K562 (cell line): ENCODE measurements around the gene HOXB6. TPM values are rescaled to one million over a fixed set of nuclear protein-coding genes. Genes with fewer than 3 reads are reported as not detected.

Source experiments
- ATAC-seq: fragments of 200-7000 bp; cut with Tn5 transposase; 3 replicates; pipeline ENCODE4 v1.9.1; 2020; ENCODE audit warnings: moderate library complexity
- BruUV-seq: library from RNA; stranded (reverse); fragments of 400-500 nt; replicated peaks from 2 replicates; lab custom pipeline; 2021; lab: Mats Ljungman, UMichigan
- CTCF ChIA-PET: fragments of 300-600 bp; formaldehyde crosslinking; extraction: SDS; loops from one replicate; lab custom pipeline; 2021; ENCODE audit warnings: low intra/inter-chr PET ratio; lab: Yijun Ruan, JAX
- POLR2A ChIA-PET: fragments of 300-600, 350-650 bp; sonication (Branson Sonifier 250); formaldehyde crosslinking; extraction: SDS; loops from one replicate; lab custom pipeline; 2021; ENCODE audit warnings: antibody characterized with exemption, inconsistent platforms; lab: Yijun Ruan, JAX
- DNase-seq, 4 experiments: peaks; one replicate each; pipeline versions ENCODE4 v3.0.0 to v3.0.0-alpha.2; 2011 to 2018; ENCODE audit warnings: low spot score in 3 of 4, mixed read lengths in 3 of 4; ENCODE audit errors: extremely low read depth in 1 of 4
- FAIRE-seq: peaks from 2 replicates; lab custom pipeline; 2011; peaks lifted over from hg19 to GRCh38; lab: Jason Lieb, UNC
- H2AFZ ChIP-seq: 2 replicates; pipeline ENCODE4 v1.6.0; 2011; ENCODE audit warnings: low read depth, low read length, control low read depth, inconsistent platforms
- H3K27ac ChIP-seq: fragments of 200-600 bp; 3 replicates; pipeline ENCODE4 v1.8.0; 2011; ENCODE audit warnings: low read depth, mild to moderate bottlenecking, control low read depth, inconsistent platforms, low read length, moderate library complexity, mixed read lengths; ENCODE audit errors: extremely low read depth
- H3K27me3 ChIP-seq, 2 experiments: fragments of 300-600 bp in 1 of 2; 2 replicates in 1 of 2; 3 replicates in 1 of 2; pipeline versions ENCODE4 v1.6.0 to v1.8.0; 2011; ENCODE audit warnings: inconsistent platforms in 2 of 2, low read length in 2 of 2, mild to moderate bottlenecking in 1 of 2, mixed read lengths in 1 of 2, moderate library complexity in 1 of 2; ENCODE audit not compliant: control insufficient read depth in 2 of 2, insufficient read depth in 2 of 2
- H3K36me3 ChIP-seq: fragments of 300-600 bp; 3 replicates; pipeline ENCODE4 v1.8.0; 2011; ENCODE audit warnings: mild to moderate bottlenecking, low read length, inconsistent platforms; ENCODE audit not compliant: control insufficient read depth, insufficient read depth
- H3K4me1 ChIP-seq, 2 experiments: fragments of 200-600 bp in 1 of 2; replicated peaks in 1 of 2; 2 replicates in 1 of 2; 3 replicates in 1 of 2; pipeline versions ENCODE4 v1.5.1 to v1.8.0; 2011; ENCODE audit warnings: inconsistent platforms in 2 of 2, low read length in 2 of 2, mild to moderate bottlenecking in 1 of 2, mixed read lengths in 1 of 2, moderate library complexity in 1 of 2; ENCODE audit not compliant: control insufficient read depth in 2 of 2, insufficient read depth in 2 of 2
- H3K4me2 ChIP-seq: 2 replicates; pipeline ENCODE4 v1.6.1; 2011; ENCODE audit warnings: low read length, control low read depth, inconsistent platforms, mixed read lengths; ENCODE audit not compliant: insufficient read depth
- H3K4me3 ChIP-seq: fragments of 200-600 bp; sonication (generic), shearing (Covaris generic); 2 replicates; pipeline ENCODE4 v1.5.1; 2016; ENCODE audit warnings: control low read depth, inconsistent platforms
- H3K79me2 ChIP-seq: fragments of 200-600 bp; 3 replicates; pipeline ENCODE4 v1.8.0; 2011; ENCODE audit warnings: low read length, inconsistent platforms; ENCODE audit not compliant: control insufficient read depth, insufficient read depth
- H3K9ac ChIP-seq, 2 experiments: 2 replicates each; pipeline versions ENCODE4 v1.6.0 to v1.6.1; 2011; ENCODE audit warnings: low read depth in 2 of 2, low read length in 2 of 2, control low read depth in 1 of 2, inconsistent platforms in 1 of 2, mild to moderate bottlenecking in 1 of 2, mixed read lengths in 1 of 2; ENCODE audit not compliant: insufficient read depth in 1 of 2
- H3K9me1 ChIP-seq: one replicate; pipeline ENCODE4 v1.6.0; 2011; ENCODE audit warnings: inconsistent platforms, mild to moderate bottlenecking, low read length, moderate library complexity; ENCODE audit not compliant: control insufficient read depth, insufficient read depth
- H3K9me3 ChIP-seq: replicated peaks from 2 replicates; pipeline ENCODE4 v1.5.1; 2011; ENCODE audit warnings: low read depth, low read length, inconsistent platforms; ENCODE audit not compliant: control insufficient read depth, insufficient read depth
- H4K20me1 ChIP-seq: replicated peaks from 2 replicates; pipeline ENCODE4 v1.6.1; 2011; ENCODE audit warnings: low read length, inconsistent platforms, mixed read lengths; ENCODE audit not compliant: control insufficient read depth, insufficient read depth
- ATF1 ChIP-seq, 2 experiments: fragments of 450-650 bp in 1 of 2; IDR thresholded peaks; 2 replicates each; pipeline ENCODE4 v1.6.1; 2016; ENCODE audit warnings: missing compliant biosample characterization in 1 of 2, missing genetic modification characterization in 1 of 2
- BDP1 ChIP-seq: IDR thresholded peaks from 3 replicates; pipeline ENCODE4 v1.6.1; 2011; ENCODE audit not compliant: insufficient read length, insufficient read depth
- CXXC5 ChIP-seq: fragments of 250-450 bp; sonication (Bioruptor Pico); IDR thresholded peaks from 2 replicates; pipeline ENCODE4 v1.8.0; 2022; ENCODE audit warnings: inconsistent platforms, mild to moderate bottlenecking, moderate library complexity
- DPF2 ChIP-seq: fragments of 450-650 bp; IDR thresholded peaks from 2 replicates; pipeline ENCODE4 v1.6.1; 2016
- E2F4 ChIP-seq: sonication (generic); formaldehyde crosslinking; IDR thresholded peaks from 2 replicates; pipeline ENCODE4 v1.8.0; 2022; ENCODE audit warnings: mild to moderate bottlenecking, low read depth, missing genetic modification reagents
- EGR1 ChIP-seq: fragments of 450-650 bp; conservative IDR thresholded peaks from 2 replicates; pipeline ENCODE4 v1.6.1; 2017; ENCODE audit warnings: mild to moderate bottlenecking
- GATAD2A ChIP-seq: fragments of 450-650 bp; IDR thresholded peaks from 2 replicates; pipeline ENCODE4 v1.6.1; 2017
- GTF2F1 ChIP-seq: IDR thresholded peaks from 2 replicates; pipeline ENCODE4 v1.6.1; 2011; ENCODE audit warnings: low read depth, low read length, improper control_type of control experiment
- PHF8 ChIP-seq: fragments of 200-600 bp; sonication (generic); IDR thresholded peaks from 2 replicates; pipeline ENCODE4 v1.6.1; 2012; ENCODE audit warnings: mixed run types, mild to moderate bottlenecking, inconsistent platforms, low read length, moderate library complexity, borderline replicate concordance
- POLR2A ChIP-seq: fragments of 450-650 bp; conservative IDR thresholded peaks from 2 replicates; pipeline ENCODE4 v1.6.1; 2016
- POLR2AphosphoS5 ChIP-seq: IDR thresholded peaks from 2 replicates; pipeline ENCODE4 v1.6.1; 2011; ENCODE audit warnings: mild to moderate bottlenecking, low read depth, low read length, moderate library complexity; ENCODE audit not compliant: control insufficient read depth, insufficient read depth
- RNF2 ChIP-seq: sonication (generic); IDR thresholded peaks from 2 replicates; pipeline ENCODE4 v1.6.1; 2016
- TBP ChIP-seq: optimal IDR thresholded peaks from 2 replicates; pipeline ENCODE3; 2011; ENCODE audit warnings: low read depth, low read length, improper control_type of control experiment
- ZNF766 ChIP-seq: fragments of 200-800 bp; sonication (Bioruptor generic); conservative IDR thresholded peaks from 2 replicates; pipeline ENCODE4 v1.6.1; 2016; ENCODE audit warnings: missing genetic modification characterization, missing compliant biosample characterization
- WGBS: fragments of 100-300 bp; shearing (Covaris generic); methylation state at CpG from one replicate; pipeline ENCODE4 v1.1.6; 2016; ENCODE audit warnings: low coverage, mixed read lengths; ENCODE audit not compliant: insufficient coverage; ENCODE audit errors: missing lambda C conversion rate; 5-methylcytosine and 5-hydroxymethylcytosine counted together
- in situ Hi-C: fragments of 300-500 bp; cut with MboI; formaldehyde crosslinking; loops from 4 replicates; pipeline ENCODE4 v1.15.0; 2018; ENCODE audit warnings: inconsistent platforms, mixed read lengths
- intact Hi-C: fragments of 100-400 bp; cut with micrococcal nuclease; formaldehyde crosslinking; loops from 2 replicates; pipeline ENCODE4 v1.14.2; 2022
- polyA plus RNA-seq, 8 experiments: library from polyadenylated mRNA; depleted of rRNA in 4 of 8; stranded (reverse) in 5 of 8; unstranded in 3 of 8; fragments of >200 nt; fragmentation: Nextera tagmentation in 2 of 8; fragmentation: Illumina TruSeq in 1 of 8; extraction: Ambion mirVana in 2 of 8; extraction: Trizol in 1 of 8; gene quantifications; 2 replicates each; pipeline versions ENCODE4 v1.2.1 to v1.2.3, GENCODE V29; 2011 to 2014; ENCODE audit warnings: inconsistent platforms in 1 of 8, missing spikeins in 1 of 8
- total RNA-seq, 7 experiments: library from RNA; depleted of rRNA in 6 of 7; stranded (reverse); fragments of >200 nt in 6 of 7; fragmentation: Illumina TruSeq in 2 of 7; extraction: Trizol in 2 of 7; gene quantifications; 2 replicates each; pipeline versions ENCODE4 v1.2.1 to v1.2.3, GENCODE V29; 2011 to 2021; ENCODE audit warnings: low replicate concordance in 1 of 7
- TF ChIP-seq, protein P1 (sequence below), 3 experiments: IDR thresholded peaks in 2 of 3; conservative IDR thresholded peaks in 1 of 3; 2 replicates each; pipeline ENCODE4 v1.5.1; 2011 to 2012; ENCODE audit warnings: low read length in 3 of 3, mild to moderate bottlenecking in 3 of 3, control low read depth in 2 of 3, improper control_type of control experiment in 1 of 3, inconsistent platforms in 1 of 3, low read depth in 1 of 3, mixed read lengths in 1 of 3, moderate library complexity in 1 of 3; ENCODE audit not compliant: insufficient read depth in 2 of 3
- TF ChIP-seq, protein P2 (sequence below): sonication (generic); formaldehyde crosslinking; IDR thresholded peaks from 2 replicates; pipeline ENCODE4 v1.5.0; 2020; ENCODE audit warnings: missing genetic modification reagents
- TF ChIP-seq, protein P3 (sequence below), 3 experiments: fragments of 200-800 bp in 1 of 3; sonication (Bioruptor generic) in 1 of 3; sonication (generic) in 1 of 3; formaldehyde crosslinking in 1 of 3; IDR thresholded peaks; 2 replicates each; pipeline versions ENCODE4 v1.6.1 to v1.8.0; 2016 to 2022; ENCODE audit warnings: mild to moderate bottlenecking in 2 of 3, missing compliant biosample characterization in 2 of 3, missing genetic modification characterization in 2 of 3, missing genetic modification reagents in 1 of 3

HOXB6 gene
- total and polyA plus RNA-seq, 9 of the 15 experiments (the other 6 are each of a cell fraction or from before 2014, with no cell fraction given), result 1.2 to 14.8 (median 4.9) TPM

GRCh38 chr17:48577330-48577945, 27.3 kb downstream of the HOXB6 start:
- H3K4me2 ChIP-seq, result peak overlapping the region; percentile 93
- under 1% methylated on average over 19 of the region's 19 CpGs for WGBS
- DNase-seq, result peak in 2 of 4 experiments; percentile 69 to 70
- TF ChIP-seq E2F4 (CRISPR knock-in tag) (0 out of 2 replicates have a peak, but pooled peaks have one; percentile 22), POLR2AphosphoS5 (peak; percentile 57; the same call in 1 of the 2 replicates), BDP1 (no peak), PHF8 (0 out of 2 replicates have a peak, but pooled peaks have one; percentile 25), TBP (peak; percentile 14), EGR1 (peak; percentile 62), RNF2 (0 out of 2 replicates have a peak, but pooled peaks have one; percentile 12), ZNF766 (CRISPR knock-in tag) (no peak), GTF2F1 (no peak), DPF2 (0 out of 2 replicates have a peak, but pooled peaks have one; percentile 16), GATAD2A (no peak), CXXC5 (CRISPR knock-in tag) (peak; percentile 39; the same call in 1 of the 2 replicates), ATF1 (CRISPR knock-in tag; IDR thresholded peaks at IDR 0.05) (no peak), ATF1 (tag; IDR thresholded peaks at IDR 0.05) (no peak), POLR2A (peak; percentile 64; the same call in 1 of the 2 replicates)
- TF ChIP-seq, protein P1, sequence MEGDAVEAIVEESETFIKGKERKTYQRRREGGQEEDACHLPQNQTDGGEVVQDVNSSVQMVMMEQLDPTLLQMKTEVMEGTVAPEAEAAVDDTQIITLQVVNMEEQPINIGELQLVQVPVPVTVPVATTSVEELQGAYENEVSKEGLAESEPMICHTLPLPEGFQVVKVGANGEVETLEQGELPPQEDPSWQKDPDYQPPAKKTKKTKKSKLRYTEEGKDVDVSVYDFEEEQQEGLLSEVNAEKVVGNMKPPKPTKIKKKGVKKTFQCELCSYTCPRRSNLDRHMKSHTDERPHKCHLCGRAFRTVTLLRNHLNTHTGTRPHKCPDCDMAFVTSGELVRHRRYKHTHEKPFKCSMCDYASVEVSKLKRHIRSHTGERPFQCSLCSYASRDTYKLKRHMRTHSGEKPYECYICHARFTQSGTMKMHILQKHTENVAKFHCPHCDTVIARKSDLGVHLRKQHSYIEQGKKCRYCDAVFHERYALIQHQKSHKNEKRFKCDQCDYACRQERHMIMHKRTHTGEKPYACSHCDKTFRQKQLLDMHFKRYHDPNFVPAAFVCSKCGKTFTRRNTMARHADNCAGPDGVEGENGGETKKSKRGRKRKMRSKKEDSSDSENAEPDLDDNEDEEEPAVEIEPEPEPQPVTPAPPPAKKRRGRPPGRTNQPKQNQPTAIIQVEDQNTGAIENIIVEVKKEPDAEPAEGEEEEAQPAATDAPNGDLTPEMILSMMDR (IDR thresholded peaks at IDR 0.05 in 2 of 3, conservative IDR thresholded peaks at IDR 0.05 in 1 of 3; ENCODE audit: insufficient read depth in 2 of 3, low read depth in 1 of 3, low read length in 3 of 3), result no peak
- TF ChIP-seq, protein P2, sequence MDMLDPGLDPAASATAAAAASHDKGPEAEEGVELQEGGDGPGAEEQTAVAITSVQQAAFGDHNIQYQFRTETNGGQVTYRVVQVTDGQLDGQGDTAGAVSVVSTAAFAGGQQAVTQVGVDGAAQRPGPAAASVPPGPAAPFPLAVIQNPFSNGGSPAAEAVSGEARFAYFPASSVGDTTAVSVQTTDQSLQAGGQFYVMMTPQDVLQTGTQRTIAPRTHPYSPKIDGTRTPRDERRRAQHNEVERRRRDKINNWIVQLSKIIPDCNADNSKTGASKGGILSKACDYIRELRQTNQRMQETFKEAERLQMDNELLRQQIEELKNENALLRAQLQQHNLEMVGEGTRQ (CRISPR knock-in tag), result 0 out of 2 replicates have a peak, but pooled peaks have one; percentile 18
- TF ChIP-seq, protein P3, sequence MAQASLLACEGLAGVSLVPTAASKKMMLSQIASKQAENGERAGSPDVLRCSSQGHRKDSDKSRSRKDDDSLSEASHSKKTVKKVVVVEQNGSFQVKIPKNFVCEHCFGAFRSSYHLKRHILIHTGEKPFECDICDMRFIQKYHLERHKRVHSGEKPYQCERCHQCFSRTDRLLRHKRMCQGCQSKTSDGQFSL (CRISPR knock-in tag; IDR thresholded peaks at IDR 0.05), result peak; percentile 83
- TF ChIP-seq, protein P3 (tag; IDR thresholded peaks at IDR 0.05), result peak in 1 of 2 experiments; percentile 80; a peak in 2 of 4 replicates

More at GRCh38 chr17:48577330-48577945, 27.3 kb downstream of the HOXB6 start:
- Histone ChIP-seq H2AFZ (0 out of 2 replicates have a peak overlapping the region, but pooled peaks have one; percentile 27), H3K36me3 (peaks cover 39% of the 10 kb centered on the region; the same call in 2 of the 3 replicates), H3K27ac (peak overlapping the region; percentile 95), H3K9ac (peak overlapping the region; percentile 95 to 97), H3K27me3 (no peaks in the 10 kb centered on the region), H3K4me3 (peak overlapping the region; percentile 71), H3K4me1 (peaks cover 41 to 53% of the 10 kb centered on the region in 2 experiments), H3K9me3 (no peaks in the 10 kb centered on the region), H3K9me1 (no peaks in the 10 kb centered on the region), H3K79me2 (peaks cover 98% of the 10 kb centered on the region), H4K20me1 (no peaks in the 10 kb centered on the region)
- intact Hi-C loops (no loop called here), in situ Hi-C loops (no loop called here)
- ATAC-seq (peak; percentile 0; the same call in 2 of the 3 replicates), FAIRE-seq (peak; percentile 56)
- CTCF ChIA-PET, result interaction anchor here (0.6 kb wide), 1 partner anchor 12 kb away, joined by 3 read pairs; no protein-coding TSS in a partner anchor
- no TSS peak for BruUV-seq
- POLR2A ChIA-PET, result interaction anchor here (0.7 to 1.2 kb wide), 5 partner anchors 14 to 75 kb away, joined by 3 to 5 read pairs (median 3); partner anchors contain the start of gene HOXB5
